Stomach (tissue), 4 donors: Measurements from ENCODE around the gene TADA2A.

ENCODE experiments used
- CTCF ChIP-seq, 7 experiments: fragments of 450-650 bp in 4 of 7; fragments of 200-600 bp in 3 of 7; sonication (generic) in 3 of 7; IDR thresholded peaks; one replicate each; pipeline ENCODE4 v1.5.1; 2016 to 2019; ENCODE audit warnings: antibody characterized with exemption in 7 of 7, control low read depth in 2 of 7, mild to moderate bottlenecking in 1 of 7
- EP300 ChIP-seq: sonication (generic); formaldehyde crosslinking; IDR thresholded peaks from one replicate; pipeline ENCODE4 v1.6.1; 2017; ENCODE audit warnings: antibody characterized with exemption
- POLR2A ChIP-seq, 4 donors: fragments of 450-650 bp; IDR thresholded peaks; one replicate each; pipeline ENCODE4 v1.6.1; 2016; ENCODE audit warnings: antibody characterized with exemption in 4 of 4, control low read depth in 2 of 4, mild to moderate bottlenecking in 1 of 4, moderate library complexity in 1 of 4
- POLR2AphosphoS5 ChIP-seq, 3 donors: sonication (generic); formaldehyde crosslinking; IDR thresholded peaks; one replicate each; pipeline ENCODE4 v1.6.1; 2016; ENCODE audit warnings: antibody characterized with exemption in 3 of 3

- TF ChIP-seq POLR2A (IDR thresholded peaks at IDR 0.05) (no peak), CTCF (IDR thresholded peaks at IDR 0.05) (no peak), EP300 (no peak), POLR2AphosphoS5 (IDR thresholded peaks at IDR 0.05) (no peak)
These were observed 22.8 kb downstream of the TADA2A start for GRCh38 chr17:37429453-37429852.
